HG03060 (cell line): ENCODE results near the gene UBR4.

Experiments used
- ATAC-seq: cut with Tn5 transposase; IDR thresholded peaks from one replicate; pipeline ENCODE4 v1.9.1; 2021; ENCODE audit warnings: low read depth, moderate number of reproducible peaks; ENCODE audit not compliant: unreplicated experiment

Gene UBR4

GRCh38 chr1:19101244-19101643 is 108.8 kb downstream of the UBR4 start:
- no peak for ATAC-seq

DNA sequence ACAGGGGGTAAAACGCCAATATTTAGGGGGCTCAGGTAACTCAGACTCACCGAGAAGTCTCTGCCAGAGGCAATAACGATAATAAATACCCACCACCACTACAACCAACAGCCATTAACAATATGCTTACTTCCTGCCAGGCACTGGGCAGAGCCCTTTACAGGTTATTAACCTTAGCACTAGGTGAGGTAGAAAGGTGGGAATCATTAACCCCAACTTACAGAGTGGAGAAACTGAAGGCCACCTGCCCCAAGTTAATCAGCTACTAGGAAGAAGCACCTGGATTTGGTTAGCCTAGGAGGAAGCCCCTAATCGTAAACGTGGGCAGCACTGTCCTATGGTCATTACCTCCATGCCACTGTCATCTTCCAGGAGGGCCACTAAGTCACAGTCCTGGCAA is 110.0 kb downstream of the UBR4 start:
- no peak for ATAC-seq

DNA sequence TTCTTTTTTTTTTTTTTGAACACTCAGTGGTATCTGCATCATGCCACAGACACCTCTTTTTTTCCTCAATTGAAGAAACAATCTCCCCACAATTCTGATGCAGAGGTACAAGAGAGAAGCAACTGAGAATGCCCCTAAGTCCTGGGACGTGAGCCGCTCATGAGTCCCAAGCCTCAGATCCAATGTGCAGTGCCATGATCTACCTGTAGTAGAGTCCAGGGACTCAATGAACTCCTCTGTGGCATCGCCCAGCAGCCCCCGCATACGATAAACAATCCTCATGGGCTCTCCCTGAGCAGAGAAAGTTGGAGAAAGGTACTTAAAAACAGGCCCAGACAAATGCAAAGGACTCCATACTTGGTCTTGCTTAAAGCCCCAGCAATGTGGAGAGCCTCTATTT is 113.1 kb downstream of the UBR4 start:
- ATAC-seq = no peak

DNA sequence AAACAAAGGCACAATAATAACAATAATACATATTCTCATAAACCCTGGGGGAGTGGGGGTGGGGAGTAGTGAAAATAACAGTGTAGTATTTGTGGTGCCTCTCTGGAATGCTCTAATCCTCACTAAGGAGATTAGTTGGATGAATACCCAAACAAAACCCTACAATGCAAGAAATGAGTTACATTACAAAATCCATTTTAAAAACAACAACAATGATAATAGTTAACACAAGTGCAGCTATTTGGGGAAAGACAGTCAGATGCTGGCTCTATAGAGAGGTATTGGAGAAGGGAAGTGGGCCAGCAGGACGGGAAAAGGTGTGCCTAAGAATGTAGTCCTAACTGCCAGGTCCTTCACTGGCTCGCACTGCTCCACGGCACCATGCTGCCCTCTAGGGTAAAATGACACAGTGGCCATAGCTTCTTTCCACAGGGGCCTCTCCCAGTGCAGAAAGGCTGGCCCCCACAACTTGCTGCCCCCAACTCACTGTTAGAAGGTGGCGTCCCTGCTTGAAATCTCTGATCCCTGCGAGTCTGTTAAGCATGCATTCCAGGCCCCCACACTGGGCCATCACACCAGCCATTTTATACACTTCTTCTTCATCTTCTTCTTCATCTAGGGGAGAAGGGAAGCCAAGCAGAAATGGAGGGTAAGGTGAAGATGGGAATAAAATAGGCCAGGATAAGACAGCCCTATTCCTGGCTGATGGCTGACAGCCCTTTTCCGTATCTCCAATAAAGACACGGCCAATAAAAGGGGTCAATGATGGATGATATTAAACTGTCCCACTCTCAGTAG is 113.8 kb downstream of the UBR4 start:
- ATAC-seq = no peak

- no peak for ATAC-seq
These were observed 118.7 kb downstream of the UBR4 start for GRCh38 chr1:19091196-19091953.

- no peak for ATAC-seq
These were observed 120.5 kb downstream of the UBR4 start for GRCh38 chr1:19089524-19089923.

DNA sequence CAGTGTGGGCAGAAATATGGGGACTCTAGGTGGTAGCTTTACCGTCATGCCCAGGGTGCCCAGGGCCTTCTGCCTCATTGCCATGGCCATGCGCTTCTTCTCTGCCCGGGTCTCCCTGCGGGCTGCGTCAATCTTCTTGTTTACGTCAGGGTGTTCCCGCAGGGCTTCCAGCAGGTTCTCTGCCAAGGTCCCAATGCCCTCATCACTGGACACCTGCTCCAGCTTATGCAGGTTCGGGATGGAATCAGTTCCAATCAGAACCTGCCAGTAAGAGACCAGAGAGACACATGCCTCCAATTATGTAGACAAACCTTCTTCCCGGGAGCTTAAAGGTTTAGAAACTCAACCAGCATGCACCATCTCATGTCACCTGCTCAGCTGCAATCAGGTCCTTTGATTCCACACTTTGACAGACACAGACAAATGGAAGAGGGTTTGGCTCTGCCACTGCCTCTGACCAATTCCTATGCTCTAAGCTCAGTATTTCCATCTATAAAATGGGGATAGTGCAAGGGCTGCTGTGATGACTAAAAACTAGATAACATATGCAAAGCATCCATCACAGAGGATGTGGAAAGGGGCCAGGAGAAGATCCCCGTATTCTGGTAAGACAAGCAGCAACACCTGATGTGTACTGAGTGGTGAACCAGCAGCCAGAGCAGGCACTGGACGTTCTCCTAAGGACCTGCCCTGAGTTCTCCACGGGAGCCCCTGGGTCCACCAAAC is 121.2 kb downstream of the UBR4 start:
- ATAC-seq = no peak

DNA sequence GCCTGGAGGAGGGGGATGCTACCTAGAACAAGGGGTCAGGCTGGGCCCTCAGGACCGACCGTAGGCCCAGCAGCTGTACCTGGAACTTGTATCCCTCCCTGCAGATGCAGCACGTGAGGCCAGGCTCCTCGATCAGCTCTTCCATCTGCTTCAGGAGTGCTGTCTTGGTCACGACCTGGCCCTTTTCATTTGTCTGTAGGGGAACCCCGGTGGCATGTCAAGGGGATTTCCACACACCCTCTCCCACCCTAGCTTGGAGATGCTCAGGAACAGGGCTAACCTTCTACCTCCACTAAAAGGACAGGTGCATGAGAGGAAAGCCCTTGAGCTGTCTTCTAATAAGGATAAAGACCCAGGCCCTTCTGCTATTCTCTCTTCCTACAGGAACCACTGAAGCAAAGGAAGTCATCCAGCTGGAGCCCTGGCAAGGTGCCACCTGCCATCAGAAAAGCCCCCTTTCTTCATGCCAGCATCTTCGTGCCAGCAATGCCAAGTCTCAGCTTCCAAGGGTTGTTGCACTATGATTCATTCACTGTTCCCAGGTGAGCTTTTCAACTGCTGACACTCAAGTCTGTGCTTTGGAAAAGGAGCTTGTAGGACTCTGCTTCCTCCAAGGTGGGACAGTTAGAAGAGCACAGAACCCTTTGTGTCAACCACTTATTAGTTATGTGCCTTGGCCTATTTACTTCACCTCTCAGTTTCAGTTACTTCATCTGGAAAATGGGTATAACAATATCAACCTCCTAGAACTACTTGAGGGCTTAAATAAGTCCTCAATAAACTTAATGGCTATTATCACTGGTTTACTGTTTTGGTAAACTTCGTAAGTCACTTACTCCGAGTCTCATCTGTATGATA is 122.1 kb downstream of the UBR4 start:
- no peak for ATAC-seq

DNA sequence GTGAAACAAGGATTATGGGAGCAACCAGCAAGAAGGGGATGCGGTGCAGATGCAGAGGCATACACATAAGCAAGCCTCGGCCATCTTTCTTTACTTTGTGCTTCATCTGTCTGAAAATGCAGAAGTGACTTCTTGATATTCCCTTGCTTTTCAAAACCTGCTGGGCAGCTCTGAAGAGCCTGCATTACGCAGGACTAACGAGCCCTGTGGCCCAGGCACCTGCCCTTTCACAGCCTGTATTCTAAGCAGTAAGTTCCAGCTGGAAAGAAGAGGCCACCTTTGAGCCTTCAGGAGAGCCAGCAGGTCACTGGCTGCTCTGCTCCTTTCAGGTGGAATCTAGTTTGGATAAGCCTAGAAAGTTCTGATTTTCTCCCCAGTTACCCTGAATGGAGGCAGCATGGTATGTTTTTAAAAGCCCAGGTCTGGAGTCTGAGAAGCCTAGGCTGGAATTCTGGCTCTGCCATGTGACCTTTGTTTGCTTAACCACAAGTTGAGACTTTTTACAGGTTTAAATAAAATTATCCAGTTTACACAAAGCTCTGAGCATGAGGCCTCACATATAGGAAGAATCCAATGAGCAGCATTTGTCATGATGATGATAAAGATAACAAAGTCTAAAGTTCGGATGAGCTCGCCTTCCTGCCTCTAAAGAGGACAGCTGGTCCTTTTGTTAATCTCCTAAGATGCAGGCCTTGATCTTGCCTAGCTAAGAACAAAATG is 122.9 kb downstream of the UBR4 start:
- ATAC-seq = no peak

DNA sequence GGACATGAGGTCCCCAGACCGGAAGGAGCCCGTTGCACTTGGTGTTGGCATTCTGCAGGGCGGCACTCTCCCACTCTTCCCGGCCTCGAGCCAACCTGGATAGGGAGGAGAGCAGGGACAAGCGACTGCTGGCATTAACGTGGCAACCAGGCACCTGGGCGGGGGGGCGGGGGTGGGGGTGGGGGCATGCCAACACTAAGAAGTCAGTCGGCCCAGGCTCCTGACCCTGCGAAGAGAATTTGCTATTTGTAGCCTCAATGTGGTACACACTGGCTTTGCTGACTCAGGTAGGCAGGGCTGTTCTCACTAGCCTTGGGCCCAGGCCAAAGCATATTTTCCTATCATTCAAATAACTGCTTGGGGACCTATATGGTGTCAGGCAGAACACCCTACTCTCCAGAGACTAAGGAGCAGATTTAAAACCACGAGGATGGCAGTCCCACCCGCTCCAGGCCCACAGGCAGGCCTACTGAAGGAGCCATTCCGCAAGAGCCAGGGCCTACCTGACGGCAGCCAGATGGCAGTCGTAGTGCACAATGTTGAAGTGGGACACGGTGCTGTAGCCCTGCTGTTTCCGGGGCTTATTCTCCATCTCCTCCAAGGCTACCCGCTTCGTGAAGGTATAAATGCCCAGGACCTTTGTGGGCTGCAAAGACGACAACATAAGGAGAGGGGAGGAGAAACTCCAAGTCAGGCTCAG is 123.7 kb downstream of the UBR4 start:
- no peak for ATAC-seq

DNA sequence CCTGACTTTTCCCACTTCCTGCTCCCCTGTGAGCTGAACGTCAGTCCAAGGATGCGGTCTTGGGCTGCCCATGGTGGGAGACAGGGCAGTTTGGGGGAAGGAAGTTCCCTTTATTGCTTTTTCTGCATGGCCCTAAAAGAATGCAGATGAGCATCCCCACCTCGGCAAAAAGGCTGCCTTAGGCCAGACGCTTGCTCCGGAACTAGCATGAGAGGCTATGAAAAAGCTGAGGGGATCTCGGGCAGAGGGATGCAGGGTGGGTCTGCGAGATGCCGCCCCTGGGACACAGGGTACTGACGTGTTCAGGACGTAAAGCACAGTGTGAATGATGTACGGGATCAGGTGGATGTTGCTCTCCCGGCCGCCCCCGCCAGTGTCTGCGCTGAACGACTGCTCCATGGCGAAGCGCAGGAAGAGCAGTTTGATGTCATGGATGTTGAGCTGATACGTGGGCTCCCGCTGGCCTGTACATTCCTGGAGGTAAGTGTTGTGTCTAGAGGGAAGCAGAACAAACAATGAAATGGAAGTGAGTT is 125.8 kb downstream of the UBR4 start:
- ATAC-seq = no peak

GRCh38 chr1:19083081-19083480 is 127.0 kb downstream of the UBR4 start:
- ATAC-seq = no peak

- no peak for ATAC-seq
These were observed 128.7 kb downstream of the UBR4 start for GRCh38 chr1:19081218-19081893.

GRCh38 chr1:19080721-19081120 is 129.3 kb downstream of the UBR4 start:
- no peak for ATAC-seq

DNA sequence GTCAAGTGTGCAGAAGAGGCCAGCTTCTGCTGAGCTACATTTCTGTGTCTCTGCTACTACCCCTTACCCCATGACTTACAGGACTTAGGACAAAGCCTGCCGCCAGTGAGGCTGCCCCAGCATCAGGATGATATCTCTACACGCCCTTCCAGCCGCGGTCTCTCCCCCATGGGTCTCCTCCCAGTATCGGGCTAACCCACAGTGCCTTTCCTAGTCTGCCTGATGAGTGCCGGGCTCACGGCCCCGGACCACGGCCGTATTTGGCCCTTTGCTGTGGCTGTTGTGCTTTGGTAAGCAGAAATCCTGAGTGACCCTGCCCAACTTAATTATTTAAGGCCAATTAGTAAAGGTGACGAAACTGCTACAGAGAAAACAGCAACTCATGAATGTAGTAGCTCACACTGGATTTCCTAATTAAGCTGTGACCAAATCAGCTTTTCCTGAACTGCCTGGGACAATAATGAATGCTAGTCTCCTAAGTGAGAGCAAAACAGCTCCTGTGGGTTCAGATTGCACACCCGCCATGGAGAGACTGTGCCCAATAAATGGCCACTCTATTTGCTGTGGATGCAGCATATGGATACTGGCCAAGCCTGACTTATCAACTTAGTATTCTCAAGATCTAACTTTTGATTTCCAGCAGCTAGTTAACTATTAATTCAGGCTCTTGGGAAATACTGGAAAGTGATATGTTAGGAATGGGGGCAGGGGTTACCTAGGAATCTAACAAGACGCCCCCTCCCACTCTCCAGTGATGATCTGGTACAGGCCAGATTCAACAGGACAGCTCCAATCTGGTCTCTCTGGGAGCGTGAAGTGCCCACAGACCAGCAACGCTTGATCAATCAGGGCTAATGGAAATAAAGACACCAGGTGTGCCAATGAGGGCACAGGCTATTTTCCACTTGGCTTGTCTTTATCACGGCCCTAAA is 130.3 kb downstream of the UBR4 start:
- ATAC-seq = no peak

DNA sequence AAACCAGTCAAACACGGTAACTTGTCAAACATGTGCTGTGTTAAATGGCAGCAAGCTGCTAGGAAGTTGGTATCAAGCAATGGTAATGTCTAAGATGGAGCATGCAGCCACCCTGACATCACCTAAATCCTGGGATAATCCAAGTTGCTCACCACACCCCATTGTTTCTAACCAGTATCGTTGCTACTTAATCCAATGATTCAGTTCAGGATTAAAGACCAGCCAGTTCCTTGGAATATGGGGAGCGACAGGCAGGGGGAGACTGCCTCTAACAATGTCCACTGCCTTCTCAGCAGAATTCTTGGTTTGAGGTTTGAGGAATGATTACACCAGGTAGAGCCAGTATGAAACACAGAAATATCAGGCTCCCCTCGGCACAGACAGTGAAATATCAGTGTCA is 131.5 kb downstream of the UBR4 start:
- no peak for ATAC-seq

DNA sequence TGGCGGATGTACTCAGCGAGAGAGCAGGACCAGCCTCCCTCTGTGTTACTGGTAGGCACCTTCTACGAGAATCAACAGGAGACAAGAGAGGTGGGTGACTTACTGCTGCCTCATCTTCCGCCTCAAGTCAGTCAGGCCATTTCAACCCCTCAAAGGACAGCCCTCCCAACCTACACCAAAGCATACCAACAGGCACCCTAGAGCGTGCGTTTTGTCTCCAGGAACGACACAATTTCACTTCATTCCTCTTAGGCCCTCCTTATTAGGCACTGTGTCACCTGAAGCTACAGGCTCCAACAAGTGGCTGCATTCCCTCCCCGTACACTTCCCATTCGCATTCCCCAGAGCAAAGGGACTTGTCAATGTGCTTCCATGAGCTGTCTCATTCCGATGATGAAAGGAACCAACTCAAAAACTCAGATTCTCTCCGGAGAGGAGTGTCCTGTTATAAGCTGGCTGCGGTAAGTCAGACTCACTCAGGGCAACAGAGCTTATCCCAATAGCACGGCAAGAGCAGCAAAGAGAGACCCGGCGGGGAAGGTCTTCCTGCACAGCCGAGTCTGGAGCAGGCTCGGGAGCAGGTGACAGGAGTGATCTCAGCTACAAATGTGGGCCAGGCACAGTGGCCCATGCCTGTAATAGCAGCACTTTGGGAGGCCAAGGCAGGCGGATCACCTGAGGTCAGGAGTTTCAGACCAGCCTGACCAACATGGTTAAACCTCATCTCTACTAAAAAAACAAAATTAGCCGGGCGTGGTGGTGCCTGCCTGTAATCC is 133.0 kb downstream of the UBR4 start:
- ATAC-seq = no peak
